NCI-H82 treated with DMSO at 0.1 percent for 48 hours (cell line): ENCODE data around the gene TBL1X.
A peak's percentile ranks its signal among the peaks of the same experiment; 100 is the strongest.
"Not testable (repeated sequence)": the region's sequence is repeated elsewhere in the genome, so short reads cannot be mapped to it uniquely, and the experiment has no call there.

Experiments used
- DNase-seq: peaks from one replicate; lab custom pipeline; 2025; ENCODE audit not compliant: unreplicated experiment; lab: John Stamatoyannopoulos, UW

Gene TBL1X

DNA sequence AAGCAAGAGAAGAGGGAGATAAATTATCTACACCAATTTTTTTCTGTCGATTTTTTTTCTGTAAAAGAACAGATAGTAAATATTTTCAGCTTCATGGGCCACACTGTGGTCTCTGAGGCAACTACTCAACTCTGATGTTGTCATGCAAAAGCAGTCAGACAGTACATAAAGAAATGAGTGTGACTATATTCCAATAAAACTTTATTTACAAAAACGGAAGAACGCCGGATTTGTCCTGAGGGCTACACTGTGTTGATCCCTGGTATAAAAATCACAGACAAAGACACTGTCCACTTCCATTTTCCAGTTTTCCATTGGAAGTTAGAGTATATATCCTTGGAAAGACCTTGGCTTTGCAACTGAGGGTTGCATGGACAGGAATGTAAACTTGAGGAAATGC, 282.8 kb downstream of the TBL1X start:
- DNase-seq = no peak

DNA sequence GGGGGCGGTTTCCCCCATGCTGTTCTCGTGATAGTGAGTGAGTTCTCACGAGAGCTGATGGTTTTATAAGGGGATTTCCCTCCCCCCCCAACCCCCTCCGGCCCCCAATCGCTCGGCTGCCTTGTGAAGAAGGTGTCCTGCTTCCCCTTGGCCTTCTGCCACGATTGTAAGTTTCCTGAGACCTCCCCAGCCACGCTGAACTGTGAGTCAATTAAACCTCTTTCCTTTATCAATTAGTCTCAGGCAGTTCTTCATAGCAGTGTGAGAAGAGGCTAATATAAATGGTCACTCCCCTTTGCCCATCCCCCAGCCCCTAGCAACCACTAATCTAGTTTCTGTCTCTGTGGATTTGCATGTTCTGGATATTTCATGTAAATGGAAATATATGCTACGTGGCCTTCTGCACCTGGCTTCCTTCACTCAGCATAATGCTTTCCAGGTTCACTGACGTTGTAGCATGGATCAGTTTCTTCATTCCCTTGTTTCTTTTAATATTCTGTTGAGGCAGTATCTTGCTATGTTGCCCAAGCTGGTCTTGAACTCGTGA, 284.4 kb downstream of the TBL1X start:
- no peak for DNase-seq

DNA sequence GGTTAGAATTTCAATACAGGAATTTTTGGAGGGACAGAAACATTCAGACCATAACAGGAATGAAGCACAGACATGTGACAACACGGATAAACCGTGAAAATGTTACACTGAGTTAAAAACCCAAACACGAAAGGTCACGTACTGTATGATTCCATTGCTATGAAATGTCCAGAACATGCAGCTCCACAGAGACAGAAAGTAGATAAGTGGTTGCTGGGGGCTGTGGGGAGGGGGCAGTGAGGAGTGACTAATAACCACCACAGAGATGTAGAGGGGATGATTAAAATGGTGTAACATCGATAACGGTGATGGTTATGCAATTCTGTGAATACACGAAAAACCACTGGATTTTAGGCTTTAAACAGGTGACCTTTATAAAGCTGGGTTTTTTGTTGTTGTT, 292.5 kb downstream of the TBL1X start:
- DNase-seq = no peak

DNA sequence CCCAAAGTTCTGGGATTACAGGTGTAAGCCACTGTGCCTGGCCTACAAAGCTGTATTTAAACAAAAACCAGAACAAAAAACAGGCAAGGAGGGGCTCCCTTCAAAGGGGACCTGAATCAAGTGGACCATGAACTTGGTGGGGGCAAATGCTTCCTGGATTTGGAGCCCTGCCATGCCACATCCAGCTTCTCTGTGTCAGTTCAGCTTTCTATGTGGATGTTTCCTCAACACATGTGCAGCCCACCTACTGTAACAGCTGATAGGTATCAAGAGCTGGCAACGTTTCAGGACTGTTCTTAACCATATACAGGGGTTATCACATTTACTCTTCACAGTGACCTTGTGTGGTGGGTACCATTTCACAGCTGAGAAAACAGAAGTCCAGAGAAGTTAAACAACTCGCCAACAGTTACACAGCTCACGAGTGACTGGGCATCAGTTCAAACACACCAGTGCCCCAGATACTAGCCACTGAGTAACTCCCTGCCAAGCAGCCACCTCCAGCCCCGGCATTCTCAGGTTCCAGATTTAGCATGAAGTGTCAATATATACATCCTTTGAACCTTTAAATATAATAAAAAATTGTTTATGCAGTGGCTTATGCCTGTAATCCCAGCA, 293.3 kb downstream of the TBL1X start:
- no peak for DNase-seq

DNA sequence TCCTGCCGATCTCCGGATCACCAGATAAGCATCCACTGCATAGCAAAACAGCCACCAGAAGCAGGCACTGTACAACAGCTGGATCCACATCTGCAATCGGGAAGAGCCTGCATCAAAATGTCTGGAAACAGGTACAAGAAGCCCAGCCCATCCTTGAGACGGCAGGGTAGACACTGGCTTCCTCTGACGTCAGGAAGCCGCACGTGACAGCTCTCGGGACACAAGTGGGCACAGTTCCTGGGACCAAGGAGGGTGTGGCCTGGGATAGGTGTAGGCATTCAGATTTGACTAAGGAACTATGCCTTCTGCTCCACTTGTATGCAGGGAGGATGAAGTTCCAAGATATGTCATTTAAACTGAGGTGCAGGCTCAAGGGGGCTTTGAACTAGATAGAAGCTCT, 294.5 kb downstream of the TBL1X start:
- no peak for DNase-seq

DNA sequence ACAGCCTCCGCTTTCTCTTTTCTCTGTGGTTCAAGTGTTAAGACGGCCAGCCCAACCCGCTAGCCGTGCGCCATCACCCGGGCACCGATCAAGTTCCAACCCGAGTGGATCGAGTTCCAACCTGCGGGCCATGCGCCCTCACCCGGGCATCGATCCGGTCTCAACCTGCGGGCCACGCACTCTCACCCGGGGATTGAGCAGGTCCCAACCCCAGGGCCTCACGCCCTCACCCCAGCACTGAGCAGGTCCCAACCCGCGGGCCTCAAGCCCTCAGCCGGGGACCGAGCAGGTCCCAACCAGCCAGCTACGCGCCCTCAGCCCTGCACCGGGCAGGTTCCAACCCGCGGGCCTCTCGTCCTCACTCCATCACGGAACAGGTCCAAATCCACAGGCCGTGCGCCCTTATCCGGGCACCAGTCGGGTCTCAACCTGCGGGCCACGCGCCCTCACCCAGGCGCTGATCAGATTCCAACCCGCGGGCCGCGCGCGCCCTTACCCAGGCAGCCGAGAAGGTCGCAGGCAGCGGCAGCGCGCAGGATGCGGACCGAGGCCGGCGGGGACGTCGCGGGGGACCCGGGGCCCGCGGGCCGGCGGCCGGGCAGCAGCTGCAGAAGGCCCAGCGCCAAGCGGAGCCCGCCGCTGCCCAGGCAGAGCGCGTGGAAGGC, 300.3 kb downstream of the TBL1X start:
- DNase-seq = no peak

DNA sequence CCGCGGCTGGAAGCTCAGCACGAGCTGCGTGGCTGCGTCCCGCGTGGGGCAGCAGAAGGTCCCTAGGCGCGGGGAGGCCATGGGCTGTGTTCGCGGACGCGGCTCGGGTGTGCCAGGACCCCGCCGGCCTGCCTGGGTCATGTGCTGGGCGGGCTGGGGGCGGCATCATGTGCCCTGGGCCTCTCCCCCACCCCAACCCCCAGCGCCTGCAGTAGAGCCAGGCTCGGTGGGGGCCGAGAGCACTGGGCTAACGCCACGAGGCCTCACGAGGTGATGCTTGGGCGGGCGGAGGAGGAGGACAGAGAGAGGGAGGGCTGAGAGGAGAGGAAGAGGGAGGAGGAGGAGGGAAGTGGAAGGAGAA, 300.9 kb downstream of the TBL1X start, which contains the start of gene GPR143:
TSS of gene GPR143 (minus strand) at position 111 of the 361 bp plus-strand sequence. CDS start at position 81, 30 bp downstream.
- no peak for DNase-seq

DNA sequence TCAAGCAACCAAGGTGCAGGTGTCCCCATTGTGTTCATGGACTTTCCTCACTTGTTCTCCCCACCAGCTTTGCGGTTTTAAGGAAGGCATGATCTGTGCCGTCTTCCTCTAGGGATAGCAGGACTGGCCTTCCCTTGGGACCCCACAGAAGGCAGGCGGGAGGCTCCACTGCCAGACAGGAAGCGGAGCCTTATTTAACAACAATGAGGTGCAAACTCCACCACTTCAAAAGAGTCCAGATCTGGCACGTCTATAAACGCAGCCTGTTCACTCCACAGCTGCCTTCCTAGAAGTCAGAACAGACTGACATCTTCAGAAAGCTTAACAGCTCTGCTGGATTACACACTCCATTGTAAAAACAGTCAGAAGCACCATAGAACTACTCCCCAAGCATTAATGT, 302.5 kb downstream of the TBL1X start:
- peak; percentile 0 for DNase-seq

DNA sequence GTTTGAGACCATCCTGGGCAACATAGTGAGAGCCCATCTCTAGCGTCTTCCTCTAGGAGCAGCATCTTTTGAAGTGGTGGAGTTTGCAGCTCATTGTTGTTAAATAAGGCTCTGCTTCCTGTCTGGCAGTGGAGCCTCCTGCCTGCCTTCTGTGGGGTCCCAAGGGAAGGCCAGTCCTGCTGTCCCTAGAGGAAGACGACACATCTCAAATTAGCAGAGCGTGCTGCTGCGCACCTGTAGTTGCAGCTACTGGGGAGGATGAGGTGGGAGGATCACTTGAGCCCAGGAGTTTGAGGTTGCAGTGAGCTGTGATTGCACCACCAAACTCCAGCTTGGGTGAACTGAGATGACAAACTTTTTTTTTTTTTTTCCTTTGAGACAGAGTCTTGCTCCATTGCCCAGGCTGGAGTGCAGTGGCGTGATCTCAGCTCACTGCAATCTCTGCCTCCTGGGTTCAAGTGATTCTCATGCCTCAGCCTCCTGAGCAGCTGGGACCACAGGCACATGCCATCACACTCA, 303.5 kb downstream of the TBL1X start:
- DNase-seq = not testable (repeated sequence)

DNA sequence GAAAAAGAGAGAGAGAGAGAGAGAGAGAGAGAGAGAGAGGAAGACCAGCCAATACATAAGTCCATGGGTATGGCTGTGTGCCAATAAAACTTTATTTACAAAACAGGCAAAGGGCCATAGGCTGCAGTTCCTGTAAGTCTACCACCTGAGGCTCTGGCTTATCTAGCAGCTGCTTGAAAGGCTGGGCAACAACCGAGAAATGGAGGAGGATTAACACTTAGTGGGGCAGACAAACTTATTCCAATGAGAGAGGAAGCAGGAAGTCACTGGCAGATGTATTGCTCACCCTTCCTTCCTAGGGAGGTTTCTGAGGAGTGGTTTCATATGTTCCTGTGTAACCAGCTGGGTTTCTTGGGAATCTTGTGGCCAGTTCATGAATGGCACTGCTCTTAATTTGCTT, 305.5 kb downstream of the TBL1X start:
- DNase-seq = no peak

DNA sequence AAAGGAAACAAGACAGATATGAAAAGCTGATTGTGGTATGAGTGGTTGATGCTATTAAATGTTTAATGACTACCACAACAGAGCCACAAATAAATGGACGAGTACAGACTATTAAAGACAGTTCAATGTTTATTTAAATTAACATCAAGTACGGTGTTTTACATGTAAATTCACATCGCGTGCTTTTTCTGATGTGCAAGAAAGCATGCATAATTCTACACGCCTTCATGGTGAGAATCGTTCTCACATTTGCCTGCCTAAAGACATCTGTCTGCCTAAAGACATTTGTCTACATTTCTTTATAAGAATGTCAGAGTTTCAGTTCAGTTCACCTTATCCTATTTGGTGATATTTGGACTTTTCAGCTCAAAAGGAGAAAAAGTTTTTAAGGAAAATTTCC, 308.1 kb downstream of the TBL1X start:
- DNase-seq = no peak

DNA sequence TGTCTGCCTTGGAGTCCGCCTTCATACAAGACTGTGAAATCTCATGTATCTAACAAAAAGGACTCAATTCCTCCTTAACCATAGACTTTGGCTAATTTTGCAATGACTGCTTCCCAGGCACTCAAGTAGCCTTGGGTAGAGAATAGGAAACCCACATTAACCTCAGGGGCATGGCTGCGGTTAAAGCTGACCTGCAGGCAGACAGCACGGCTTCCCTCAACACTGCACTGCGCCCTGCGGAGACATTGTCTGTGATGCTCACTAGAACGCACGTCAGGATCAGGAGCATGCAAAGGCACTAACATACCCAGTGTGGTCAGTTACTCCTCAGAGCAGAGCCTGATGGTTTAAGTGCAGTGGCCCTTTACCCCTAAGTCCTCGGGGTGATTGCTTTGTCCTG, 311.1 kb downstream of the TBL1X start:
- no peak for DNase-seq

DNA sequence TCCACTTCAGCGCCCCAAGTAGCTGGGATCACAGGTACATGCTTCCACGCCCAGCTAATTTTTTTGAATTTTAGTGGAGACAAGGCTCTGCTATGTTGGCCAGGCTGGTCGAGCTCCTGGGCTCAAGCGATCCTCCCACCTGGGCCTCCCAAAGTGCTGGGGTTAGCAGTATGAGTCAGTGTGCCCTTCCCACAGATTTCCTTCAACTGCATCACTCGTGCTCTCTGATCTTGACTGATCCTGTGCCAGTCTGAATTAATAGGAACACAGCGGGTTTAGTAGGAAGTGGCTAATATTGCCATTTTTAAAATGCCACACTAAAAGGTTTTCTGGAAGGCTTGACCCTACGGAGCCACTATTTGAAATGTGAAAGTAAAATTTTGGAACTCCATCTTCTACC, 317.1 kb downstream of the TBL1X start:
- no peak for DNase-seq

DNA sequence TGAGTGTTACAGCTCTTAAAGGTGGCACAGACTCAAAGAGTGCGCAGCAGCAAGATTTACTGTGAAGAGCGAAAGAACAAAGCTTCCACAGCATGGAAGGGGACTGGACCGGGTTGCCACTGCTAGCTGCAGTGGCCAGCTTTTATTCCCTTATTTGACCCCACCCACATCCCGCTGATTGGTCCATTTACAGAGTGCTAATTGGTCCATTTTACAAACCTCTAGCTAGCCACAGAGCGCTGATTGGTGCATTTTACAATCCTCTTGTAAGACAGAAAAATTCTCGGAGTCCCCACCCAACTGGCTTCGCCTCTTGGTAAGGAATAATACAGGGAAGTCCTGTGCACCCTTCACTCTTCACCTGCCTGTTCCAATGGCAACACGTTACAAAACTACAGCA, 319.5 kb downstream of the TBL1X start:
- no peak for DNase-seq

DNA sequence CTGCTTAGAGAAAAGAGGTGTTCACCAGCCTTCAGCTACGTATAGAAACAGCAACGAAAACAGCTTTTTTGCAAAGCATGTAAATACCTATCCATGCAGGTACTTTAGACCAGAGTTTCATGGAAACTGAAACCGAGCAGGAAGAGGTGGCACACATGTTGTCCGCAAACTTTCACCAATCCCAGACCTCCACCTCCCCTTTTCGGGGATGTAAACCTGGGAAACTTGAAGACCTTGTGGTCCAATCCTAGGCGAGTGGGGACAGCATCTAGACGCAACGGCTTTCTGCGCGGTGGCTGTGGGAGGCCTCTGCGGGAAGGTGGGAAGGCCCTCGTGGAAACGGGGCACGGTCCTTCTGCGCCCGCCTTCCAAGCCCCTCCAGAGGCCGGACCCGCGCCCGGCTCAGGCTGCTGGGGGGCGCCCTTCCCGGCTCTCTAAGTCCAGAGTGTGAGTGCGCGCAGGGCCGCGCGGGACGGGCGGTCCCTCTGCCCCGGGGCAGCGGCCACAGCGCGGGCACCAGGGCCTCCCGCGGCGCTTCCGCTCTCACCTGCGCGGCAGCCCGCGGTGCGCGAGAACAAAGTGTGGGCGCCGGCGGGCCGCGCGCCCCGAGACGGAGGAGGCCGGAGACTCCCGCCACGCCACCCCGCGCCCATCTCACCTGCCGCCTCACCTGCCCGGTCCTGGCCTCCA, 320.5 kb downstream of the TBL1X start:
- DNase-seq = no peak

DNA sequence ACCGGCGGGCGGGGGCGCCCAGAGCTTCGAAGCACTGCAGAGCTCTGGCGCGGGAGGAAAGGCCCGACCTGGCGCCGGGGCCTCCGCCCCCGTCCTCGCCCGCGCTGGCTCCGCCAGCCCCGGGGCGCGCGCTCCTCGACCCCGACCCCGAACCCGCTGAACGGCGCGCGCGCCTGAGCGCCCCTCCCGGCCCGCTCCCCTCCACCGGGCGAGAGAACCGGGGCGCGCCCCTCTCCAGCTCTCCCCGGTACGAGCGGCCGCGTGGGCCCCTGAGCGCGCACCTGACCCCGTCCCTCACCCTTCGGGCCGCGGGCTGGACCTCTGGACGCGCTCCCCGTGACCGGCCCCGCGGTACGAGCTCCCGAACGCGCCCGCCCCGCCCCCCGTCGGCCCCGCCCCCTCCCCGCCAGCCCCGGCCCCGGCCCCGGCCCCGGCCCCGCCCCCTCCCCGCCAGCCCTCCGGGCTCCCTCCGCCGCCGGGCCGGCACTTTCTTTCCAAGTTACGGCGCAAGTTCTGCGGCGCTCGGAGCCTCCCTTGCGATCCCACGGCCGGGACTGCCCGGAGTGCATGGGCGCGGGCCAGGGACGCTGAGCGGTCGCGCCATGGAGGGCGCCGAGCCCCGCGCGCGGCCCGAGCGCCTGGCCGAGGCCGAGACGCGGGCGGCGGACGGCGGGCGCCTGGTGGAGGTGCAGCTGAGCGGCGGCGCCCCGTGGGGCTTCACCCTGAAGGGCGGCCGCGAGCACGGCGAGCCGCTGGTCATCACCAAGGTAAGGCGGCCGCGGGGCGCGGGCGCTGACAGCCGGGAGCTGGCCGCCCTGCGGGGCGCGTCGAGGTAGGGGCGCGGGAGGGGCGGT, 321.3 kb downstream of the TBL1X start, which contains the start of gene SHROOM2:
TSS of gene SHROOM2 (plus strand) at position 486 of the 854 bp plus-strand sequence. CDS start at position 603, 117 bp downstream.
- DNase-seq = no peak

DNA sequence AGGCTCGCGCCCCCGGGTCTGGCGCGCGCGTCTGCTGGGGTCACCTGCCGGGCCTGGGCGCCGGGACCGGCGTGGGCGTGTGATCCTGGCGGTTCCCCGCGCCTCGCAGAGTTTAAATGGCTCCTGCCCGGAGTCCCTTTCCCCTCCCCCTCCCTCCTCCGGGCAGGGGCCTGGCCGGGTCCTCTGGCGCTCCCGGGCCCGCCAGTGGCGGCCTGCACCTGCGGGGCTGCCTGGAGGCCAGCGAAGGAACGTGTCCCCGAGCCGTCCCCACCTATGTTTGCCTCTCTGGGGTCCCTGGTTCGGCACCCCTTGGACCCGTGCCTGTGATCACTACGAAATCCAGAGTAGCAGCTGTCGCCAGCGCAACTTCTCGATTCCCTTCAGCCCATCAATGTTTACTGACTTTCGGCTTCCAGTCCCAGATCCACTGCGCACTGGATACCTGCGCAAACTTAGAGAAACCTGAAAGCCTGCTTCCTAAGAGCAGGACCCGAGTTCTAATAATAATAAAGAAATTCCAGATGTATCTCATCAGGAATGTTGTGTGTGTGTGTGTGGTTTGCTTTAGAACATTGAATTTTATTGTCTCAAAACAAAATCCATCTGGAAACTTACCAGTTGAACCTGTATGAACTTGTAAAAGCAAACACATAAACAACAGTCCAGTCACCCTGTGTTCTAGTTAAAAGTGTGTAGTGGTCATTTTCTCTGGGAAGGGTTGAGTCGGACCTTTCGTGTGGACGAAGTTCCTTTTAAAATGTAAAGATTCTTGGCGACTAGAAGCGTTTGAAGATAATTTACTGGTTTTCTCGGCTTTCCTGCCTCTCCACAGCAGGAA, 322.2 kb downstream of the TBL1X start:
- no peak for DNase-seq

DNA sequence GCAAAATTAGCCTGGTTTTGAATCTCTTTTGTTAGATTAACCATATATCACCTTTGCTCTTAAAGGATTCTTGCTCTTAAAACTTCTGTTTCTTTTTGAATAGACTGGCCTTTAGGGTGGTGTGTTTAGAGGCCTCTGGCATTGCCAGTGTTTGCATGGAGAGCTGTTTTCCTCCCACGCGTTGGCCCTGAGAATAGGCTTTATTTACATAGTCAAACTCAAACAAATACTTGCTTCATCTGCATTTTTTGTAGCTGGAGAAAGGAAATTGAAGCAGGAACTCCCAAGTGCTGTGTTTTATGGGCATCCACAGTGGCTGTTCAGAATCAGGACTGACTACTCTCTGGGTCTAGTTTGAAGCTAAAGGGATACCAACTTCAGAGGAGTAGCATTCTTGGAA, 324.1 kb downstream of the TBL1X start:
- DNase-seq = no peak

DNA sequence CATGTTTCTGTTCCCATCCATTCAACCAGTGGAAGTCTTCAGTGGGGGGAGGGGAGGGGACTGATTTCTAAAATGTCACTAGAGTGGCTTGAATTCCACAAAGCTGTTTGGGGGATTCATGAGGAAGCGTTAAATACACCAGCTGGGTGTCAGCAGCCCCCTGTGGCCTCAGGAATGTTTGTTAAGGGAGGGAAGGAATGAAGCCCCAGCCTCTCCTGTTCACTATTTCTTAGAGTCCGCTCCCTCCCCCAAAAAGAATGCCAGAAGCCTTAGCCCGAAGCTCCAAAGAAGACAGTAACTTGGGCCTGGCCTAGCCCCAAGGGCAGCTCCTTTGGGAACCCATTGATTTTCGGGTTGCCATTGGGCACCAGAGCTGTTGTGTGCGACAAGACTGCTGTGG, 324.7 kb downstream of the TBL1X start:
- DNase-seq = no peak
